ENCODE data around the gene ENPP5.

- no peak for TF ChIP-seq REST (IDR thresholded peaks at IDR 0.05)
- TF ChIP-seq CTCF (IDR thresholded peaks at IDR 0.05; ENCODE audit: low read depth, low read length, missing input control): no peak
- TF ChIP-seq YY1 (IDR thresholded peaks at IDR 0.05): no peak
- TF ChIP-seq NR2F2 (IDR thresholded peaks at IDR 0.05): no peak
- TF ChIP-seq FOXA1 (IDR thresholded peaks at IDR 0.05): no peak
- no peak for TF ChIP-seq EGR1 (IDR thresholded peaks at IDR 0.05; ENCODE audit: low read depth in 2 of 2)
- no peak for TF ChIP-seq HNF4A (conservative IDR thresholded peaks at IDR 0.05)
- no peak for TF ChIP-seq ATF3 (IDR thresholded peaks at IDR 0.05)
- TF ChIP-seq, protein P1, sequence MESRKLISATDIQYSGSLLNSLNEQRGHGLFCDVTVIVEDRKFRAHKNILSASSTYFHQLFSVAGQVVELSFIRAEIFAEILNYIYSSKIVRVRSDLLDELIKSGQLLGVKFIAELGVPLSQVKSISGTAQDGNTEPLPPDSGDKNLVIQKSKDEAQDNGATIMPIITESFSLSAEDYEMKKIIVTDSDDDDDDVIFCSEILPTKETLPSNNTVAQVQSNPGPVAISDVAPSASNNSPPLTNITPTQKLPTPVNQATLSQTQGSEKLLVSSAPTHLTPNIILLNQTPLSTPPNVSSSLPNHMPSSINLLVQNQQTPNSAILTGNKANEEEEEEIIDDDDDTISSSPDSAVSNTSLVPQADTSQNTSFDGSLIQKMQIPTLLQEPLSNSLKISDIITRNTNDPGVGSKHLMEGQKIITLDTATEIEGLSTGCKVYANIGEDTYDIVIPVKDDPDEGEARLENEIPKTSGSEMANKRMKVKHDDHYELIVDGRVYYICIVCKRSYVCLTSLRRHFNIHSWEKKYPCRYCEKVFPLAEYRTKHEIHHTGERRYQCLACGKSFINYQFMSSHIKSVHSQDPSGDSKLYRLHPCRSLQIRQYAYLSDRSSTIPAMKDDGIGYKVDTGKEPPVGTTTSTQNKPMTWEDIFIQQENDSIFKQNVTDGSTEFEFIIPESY (IDR thresholded peaks at IDR 0.05): no peak
- no peak for TF ChIP-seq HNF4G (IDR thresholded peaks at IDR 0.05)
- no peak for TF ChIP-seq GABPA (IDR thresholded peaks at IDR 0.05 in 1 of 2, conservative IDR thresholded peaks at IDR 0.05 in 1 of 2)
- TF ChIP-seq, protein P2, sequence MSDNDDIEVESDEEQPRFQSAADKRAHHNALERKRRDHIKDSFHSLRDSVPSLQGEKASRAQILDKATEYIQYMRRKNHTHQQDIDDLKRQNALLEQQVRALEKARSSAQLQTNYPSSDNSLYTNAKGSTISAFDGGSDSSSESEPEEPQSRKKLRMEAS (IDR thresholded peaks at IDR 0.05): no peak
- TF ChIP-seq JUND (IDR thresholded peaks at IDR 0.05): no peak
These were observed 47.7 kb upstream of the ENPP5 start for GRCh38 chr6:46218457-46218856.
